GM21619 (cell line): Measurements from ENCODE around the gene CD1E.
"Not testable (repeated sequence)": the region's sequence is repeated elsewhere in the genome, so short reads cannot be mapped to it uniquely, and the experiment has no call there.

Experiments
- ATAC-seq: cut with Tn5 transposase; IDR thresholded peaks from one replicate; pipeline ENCODE4 v1.9.1; 2021; ENCODE audit not compliant: unreplicated experiment

The CD1E gene

GRCh38 chr1:158353303-158354075 lies at the start of gene CD1E:
Gene CD1E (plus strand): TSS chr1:158353894. CDS start chr1:158353989, 95 bp downstream.
- no peak for ATAC-seq

GRCh38 chr1:158310623-158311022 lies 43.1 kb upstream of the CD1E start:
- ATAC-seq, result peak; percentile 47

DNA sequence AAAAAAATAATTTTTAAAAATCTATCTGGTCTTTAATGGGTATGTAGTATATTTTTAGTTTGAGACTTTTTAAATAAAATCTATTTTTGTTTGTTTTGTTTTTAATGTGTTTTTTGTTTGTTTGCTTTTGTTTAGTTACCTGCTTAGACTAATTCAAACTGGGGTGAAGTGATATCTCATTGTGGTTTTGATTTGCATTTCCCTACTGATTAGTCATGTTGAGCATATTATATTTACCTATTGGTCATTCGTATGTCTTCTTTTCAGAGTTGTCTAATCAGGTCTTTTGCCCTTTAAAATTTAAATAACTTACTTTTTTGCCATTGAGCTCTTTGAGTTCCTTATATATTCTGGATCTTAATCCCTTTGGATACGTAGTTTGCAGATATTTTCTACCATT lies 42.6 kb upstream of the CD1E start:
- ATAC-seq, result peak; percentile 56

DNA sequence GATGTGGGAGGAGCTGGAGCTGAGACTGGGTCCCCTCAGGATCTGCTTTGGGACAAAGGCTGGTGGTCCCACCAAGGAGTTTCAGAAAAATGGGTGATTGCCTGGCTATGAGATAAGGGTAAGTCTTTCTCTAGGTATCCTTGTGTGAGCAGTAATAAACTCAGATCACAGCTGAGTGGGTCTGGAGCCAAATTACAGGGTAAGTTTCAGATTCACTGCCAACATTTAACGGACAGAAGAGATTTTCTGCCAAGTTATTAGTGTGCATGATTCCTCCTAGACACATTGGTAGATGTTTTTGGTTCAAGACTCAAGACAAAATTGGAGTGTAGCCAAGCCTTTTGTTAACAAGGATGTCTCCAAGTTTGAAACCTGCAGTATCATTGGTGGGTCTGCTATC lies 29.8 kb upstream of the CD1E start:
- no peak for ATAC-seq

DNA sequence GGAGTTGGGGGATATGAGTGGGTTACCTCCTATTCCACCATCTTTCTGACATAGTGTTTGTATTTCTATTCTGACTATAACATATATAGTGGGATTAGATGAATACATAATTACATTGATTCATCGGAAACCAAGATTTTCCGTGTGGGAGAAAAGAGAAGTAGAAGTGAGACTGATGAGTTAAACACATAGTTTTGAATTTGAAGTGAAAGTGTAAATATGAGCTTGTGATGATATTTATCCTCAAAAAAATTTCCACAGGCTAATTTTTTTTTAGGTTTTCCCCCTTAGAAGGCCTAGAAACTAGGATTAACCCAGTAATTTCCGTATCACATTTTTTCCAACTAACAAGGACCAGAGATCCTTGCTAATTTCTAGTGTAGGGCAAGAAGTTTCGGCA lies 29.3 kb upstream of the CD1E start:
- no peak for ATAC-seq

GRCh38 chr1:158327481-158327880 lies 26.2 kb upstream of the CD1E start:
- ATAC-seq, result no peak

DNA sequence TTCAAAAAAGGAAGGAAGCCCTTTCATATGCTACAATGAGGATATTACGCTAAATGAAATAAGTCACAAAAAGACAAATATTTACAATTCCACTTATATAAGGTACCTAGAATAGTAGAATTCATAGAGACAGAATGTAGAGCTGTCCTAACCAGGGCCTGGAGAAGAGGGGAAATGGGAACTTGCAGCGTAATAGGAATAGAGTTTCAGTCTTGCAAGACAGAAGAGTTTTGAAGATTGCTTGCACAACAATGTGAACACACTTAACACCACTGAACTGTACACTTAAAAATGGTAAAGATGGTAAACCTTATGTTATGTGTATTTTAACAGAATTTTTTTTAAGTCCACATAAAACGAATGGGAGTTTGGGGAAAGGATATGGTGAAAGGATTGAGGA lies 25.3 kb upstream of the CD1E start:
- no peak for ATAC-seq

- no peak for ATAC-seq
Observed at GRCh38 chr1:158329300-158329699, 24.4 kb upstream of the CD1E start.

DNA sequence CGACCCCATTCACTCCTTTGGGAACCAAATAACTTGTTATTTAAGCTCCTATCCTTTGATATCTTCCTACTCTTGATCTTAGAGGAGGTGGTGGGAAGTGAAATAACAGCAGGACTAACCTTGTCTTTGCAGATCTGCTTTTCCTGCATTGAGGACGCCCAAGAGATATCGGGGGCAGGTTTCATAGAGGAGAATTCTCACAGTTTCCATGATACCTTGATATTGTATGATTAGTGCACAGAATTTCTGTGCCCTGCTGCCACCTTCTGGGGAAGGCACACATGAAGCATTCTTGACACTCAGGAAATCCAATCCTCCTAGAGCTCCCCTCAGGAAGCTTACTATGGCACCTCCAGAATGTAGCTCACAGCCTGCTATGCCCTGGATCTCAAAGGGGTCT lies 24.0 kb upstream of the CD1E start:
- no peak for ATAC-seq

GRCh38 chr1:158330391-158331105 lies 23.1 kb upstream of the CD1E start:
- ATAC-seq, result no peak

- no peak for ATAC-seq
Observed at GRCh38 chr1:158331106-158331425, 22.6 kb upstream of the CD1E start.

- ATAC-seq, result no peak
Observed at GRCh38 chr1:158331481-158332150, 22.1 kb upstream of the CD1E start, which contains the start of gene CD1B. Gene CD1B (minus strand): TSS chr1:158331531. CDS start chr1:158331423, 108 bp downstream.

DNA sequence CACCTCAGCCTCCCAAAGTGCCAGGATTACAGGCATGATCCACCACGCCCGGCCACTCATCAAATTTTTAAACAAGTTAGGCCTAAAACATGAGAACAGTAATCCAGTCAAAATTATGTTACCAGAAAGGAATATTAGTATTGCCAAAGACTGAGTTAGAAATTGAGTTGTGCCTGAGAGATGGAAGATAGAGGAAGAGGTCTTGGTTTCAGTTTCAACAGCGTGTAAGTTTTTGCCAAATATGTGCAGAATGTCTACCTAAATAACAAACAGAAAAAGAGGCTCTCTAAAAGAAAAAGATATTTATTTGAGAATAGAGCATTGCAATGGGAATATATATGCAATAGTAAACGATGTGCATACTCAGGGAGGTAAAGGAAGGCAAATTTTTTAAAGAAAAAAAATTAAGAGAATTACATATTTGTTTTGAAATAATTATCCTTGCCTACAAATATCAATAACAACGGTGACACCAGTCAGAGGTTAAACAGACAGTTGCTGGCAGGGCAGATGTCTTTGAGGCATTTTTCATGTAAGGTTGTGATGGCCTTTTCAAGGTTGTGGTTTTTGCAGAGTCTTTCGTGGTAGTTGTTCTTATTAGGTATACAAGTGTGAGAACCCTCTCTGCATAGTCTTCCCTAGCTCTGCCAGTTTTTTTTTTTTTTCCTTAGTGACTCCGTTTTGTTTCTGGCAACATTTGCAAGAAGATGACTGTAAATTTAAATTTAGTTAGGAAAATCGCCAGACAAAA lies 20.1 kb upstream of the CD1E start:
- no peak for ATAC-seq

GRCh38 chr1:158334526-158335212 lies 19.0 kb upstream of the CD1E start:
- no peak for ATAC-seq

DNA sequence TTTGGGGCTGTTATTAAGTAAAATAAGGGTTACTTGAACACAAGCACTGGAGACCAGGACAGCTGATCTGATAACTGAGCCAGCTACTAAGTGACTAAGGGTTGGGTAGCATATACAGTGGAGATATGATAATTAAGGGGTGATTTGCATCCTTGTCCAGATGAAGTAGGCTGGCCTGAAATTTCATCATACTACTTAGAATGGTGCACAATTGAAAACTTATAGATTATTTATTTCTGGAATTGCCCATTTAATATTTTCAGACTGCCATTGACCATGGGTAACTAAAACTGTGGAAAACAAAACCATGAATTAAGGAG lies 18.5 kb upstream of the CD1E start:
- ATAC-seq, result no peak

- not testable (repeated sequence) for ATAC-seq
Observed at GRCh38 chr1:158336413-158336812, 17.3 kb upstream of the CD1E start.

- not testable (repeated sequence) for ATAC-seq
Observed at GRCh38 chr1:158348946-158349345, 4.7 kb upstream of the CD1E start.

DNA sequence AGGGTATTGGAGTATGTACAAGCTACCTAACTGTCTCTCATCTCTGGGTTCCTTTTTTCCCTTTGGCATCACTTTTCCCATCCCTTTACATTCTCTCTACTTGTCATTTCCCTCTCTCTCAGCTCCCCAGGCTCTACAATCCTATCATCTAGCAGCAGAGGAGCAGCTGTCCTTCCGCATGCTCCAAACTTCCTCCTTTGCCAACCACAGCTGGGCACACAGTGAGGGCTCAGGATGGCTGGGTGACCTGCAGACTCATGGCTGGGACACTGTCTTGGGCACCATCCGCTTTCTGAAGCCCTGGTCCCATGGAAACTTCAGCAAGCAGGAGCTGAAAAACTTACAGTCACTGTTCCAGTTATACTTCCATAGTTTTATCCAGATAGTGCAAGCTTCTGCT lies 561 bp downstream of the CD1E start:
- ATAC-seq, result no peak

DNA sequence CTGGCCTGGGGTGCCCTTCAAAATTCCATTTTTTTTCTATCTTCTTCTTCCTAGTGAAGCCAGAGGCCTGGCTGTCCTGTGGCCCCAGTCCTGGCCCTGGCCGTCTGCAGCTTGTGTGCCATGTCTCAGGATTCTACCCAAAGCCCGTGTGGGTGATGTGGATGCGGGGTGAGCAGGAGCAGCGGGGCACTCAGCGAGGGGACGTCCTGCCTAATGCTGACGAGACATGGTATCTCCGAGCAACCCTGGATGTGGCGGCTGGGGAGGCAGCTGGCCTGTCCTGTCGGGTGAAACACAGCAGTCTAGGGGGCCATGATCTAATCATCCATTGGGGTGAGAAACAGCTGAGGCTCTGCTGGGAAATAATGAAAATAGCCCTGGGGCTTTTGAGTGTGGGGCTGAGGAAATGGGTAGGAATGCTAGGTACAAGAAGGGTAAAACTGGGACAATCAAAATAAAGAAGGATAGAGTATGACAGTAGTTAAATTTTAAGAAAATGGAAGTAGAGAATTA lies 2.1 kb downstream of the CD1E start:
- no peak for ATAC-seq

- ATAC-seq, result no peak
Observed at GRCh38 chr1:158356616-158357015, 2.9 kb downstream of the CD1E start.

DNA sequence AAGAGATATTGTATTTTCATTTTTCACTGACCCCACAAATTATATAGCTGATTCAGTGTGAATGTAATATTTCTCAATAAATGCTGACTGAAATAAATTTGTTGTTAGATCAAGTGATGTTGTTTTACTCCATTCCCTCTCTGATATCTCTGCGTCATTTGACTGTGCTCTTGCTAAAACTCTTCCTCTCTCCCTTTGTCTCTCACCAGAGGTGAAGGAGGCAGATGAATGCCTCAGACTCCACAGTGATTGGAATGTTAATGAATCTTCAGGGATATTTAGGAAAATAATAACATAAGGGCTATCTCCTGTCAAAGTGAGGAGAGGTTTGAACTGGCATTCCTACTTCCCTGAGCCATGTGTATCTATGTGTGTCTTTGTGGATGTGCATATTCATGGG lies 3.7 kb downstream of the CD1E start:
- no peak for ATAC-seq
